ENCODE measurements around the gene SLC22A3.
A peak's percentile ranks its signal among the peaks of the same experiment; 100 is the strongest.
"Not testable (repeated sequence)": the region's sequence is repeated elsewhere in the genome, so short reads cannot be mapped to it uniquely, and the experiment has no call there.

SLC22A3 gene

DNA sequence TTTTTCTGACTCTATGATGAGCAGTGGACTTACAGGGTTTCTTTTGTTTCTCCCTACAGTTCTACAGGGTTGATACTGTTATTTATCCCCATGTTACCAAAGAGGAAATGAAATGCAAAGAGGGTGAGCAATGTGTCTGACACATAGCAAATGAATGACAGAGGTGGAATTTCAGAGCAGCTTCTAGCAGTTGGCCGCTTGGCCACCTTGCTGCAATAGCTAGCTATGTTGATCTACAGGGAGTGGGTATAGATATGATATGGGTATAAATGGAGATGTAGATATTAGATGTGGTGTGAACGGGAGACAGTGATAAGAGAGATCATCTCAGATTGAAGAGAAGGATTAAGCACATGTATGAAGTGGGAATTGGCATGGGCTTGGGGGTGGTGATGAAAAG lies 10.9 kb upstream of the SLC22A3 start:
- no peak for DNase-seq

DNA sequence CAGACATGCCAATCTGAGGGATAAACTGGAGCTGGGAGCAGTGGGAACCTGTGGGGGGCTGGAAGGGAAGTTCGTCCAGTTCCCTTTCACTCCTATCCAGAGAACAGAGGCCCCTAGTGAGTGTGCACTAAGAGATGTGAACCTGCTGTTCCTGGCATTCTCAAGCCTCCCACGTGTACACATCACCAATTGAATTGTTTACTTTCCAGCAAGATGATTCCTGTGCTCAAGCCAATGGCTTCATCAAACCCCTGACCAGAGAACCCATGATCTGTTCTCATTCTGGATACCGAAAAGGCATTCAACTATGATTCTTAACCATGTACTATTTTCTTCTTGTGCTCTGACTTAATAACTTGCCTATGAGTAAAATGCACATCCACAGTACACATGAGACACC lies 10.2 kb upstream of the SLC22A3 start:
- no peak for DNase-seq

- DNase-seq: no peak
Observed at GRCh38 chr6:160343144-160343543, 5.0 kb upstream of the SLC22A3 start.

GRCh38 chr6:160344271-160344670 lies 3.9 kb upstream of the SLC22A3 start:
- no peak for DNase-seq

GRCh38 chr6:160347259-160348222 lies 637 bp upstream of the SLC22A3 start:
- DNase-seq: no peak

DNA sequence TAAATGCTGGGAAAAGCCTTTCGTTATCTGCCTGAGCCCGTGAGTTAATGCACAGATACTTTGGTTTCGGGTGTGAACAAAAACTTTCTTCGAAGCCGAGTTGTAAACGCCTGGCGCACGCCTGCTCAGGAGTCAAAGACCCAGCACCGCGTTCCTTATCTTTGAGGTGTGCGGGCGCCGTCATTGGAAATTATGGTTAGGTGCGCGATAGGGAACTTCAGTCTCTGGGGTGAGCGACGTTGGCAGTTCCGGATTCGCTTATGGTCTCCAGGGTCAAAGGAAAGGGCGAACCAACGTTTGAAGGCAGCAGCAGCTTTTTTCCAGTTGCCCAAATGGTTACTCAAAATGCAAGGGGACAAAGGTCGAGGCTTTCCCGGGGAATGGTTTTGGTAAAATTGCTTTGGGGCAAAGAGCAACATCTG lies 853 bp downstream of the SLC22A3 start:
- DNase-seq: no peak

- no peak for DNase-seq
Observed at GRCh38 chr6:160349814-160350350, 1.7 kb downstream of the SLC22A3 start.

GRCh38 chr6:160353950-160354496 lies 5.8 kb downstream of the SLC22A3 start:
- DNase-seq: no peak

- peak in 1 of 2 experiments; percentile 7 for DNase-seq
Observed at GRCh38 chr6:160355001-160355400, 6.8 kb downstream of the SLC22A3 start.

- DNase-seq: no peak
Observed at GRCh38 chr6:160356074-160356744, 8.0 kb downstream of the SLC22A3 start.

- DNase-seq: no peak
Observed at GRCh38 chr6:160357088-160357487, 8.9 kb downstream of the SLC22A3 start.

- no peak for DNase-seq
Observed at GRCh38 chr6:160358225-160359119, 10.3 kb downstream of the SLC22A3 start.

GRCh38 chr6:160360955-160361354 lies 12.8 kb downstream of the SLC22A3 start:
- DNase-seq: no peak

DNA sequence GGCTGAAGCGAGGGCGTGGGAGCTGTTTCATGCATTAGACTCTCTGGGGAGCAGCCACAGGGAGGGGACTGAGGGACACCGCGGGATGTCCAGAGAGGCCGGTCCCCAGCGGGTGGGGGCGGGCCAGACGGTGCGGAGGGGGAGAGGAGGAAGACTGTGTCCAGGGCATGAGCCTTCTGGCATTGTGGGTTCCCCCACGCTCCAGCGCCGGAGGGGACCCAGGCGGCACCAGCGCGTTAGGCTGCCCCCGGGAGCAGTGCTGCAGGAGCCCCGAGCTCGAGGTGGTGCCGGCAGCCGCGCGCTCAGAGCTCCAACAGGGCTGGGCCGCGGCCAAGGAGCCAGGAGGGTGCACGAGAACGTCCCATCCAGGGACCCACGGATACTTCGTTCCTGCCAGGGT lies 14.4 kb downstream of the SLC22A3 start:
- no peak for DNase-seq

GRCh38 chr6:160363016-160363996 lies 15.1 kb downstream of the SLC22A3 start:
- DNase-seq: no peak

- no peak for DNase-seq
Observed at GRCh38 chr6:160365117-160365516, 16.9 kb downstream of the SLC22A3 start.

DNA sequence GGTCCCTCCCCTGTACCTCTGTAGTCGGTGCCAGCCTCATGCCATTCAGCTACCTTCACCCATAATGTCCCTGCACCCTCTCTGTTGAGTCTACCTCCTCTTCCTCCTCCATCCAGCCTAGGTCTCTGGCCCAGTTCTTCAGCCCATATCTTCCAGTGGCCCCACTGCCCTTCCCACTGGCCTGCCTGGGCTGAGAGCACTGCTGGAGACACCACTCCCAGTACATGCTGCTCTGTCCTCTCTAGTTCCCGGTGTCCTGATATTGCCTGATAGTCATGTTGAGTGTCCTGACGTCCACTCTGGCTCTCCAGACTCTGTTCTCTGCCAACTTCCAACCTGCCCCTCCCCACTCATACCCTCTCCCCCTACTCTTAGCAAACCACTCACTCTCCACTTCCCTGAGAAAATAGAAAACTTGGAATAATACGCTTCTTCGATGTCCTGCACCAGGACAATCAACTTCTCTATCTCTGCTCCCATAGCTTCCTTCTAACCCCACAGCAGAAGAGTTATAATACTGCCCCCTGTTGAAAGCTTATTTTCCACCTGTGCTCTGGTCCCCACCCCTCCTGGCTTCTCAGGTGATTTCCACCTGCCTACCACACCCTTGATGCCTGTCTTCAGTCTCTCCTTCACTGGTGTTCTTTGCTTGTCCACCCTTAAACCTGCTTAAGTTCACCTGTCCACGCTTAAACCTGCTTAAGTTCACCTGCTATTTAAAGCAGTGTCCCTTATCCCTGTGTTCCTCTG lies 19.8 kb downstream of the SLC22A3 start:
- DNase-seq: no peak

GRCh38 chr6:160368670-160369069 lies 20.5 kb downstream of the SLC22A3 start:
- DNase-seq: no peak

- DNase-seq: not testable (repeated sequence)
Observed at GRCh38 chr6:160373601-160374000, 25.4 kb downstream of the SLC22A3 start.

- DNase-seq: no peak
Observed at GRCh38 chr6:160374836-160375560, 26.8 kb downstream of the SLC22A3 start.

Data from AML-193 (cell line).